HEK293 (cell line): ENCODE results near the gene RMDN3.

Experiments used
- KLF16 ChIP-seq: fragments of 450-650 bp; formaldehyde crosslinking; IDR thresholded peaks from 2 replicates; pipeline ENCODE4 v1.5.1; 2017; ENCODE audit warnings: missing biosample characterization, missing genetic modification characterization
- YY1 ChIP-seq: fragments of 450-650 bp; formaldehyde crosslinking; IDR thresholded peaks from 2 replicates; pipeline ENCODE4 v1.5.1; 2018; ENCODE audit warnings: missing biosample characterization, missing genetic modification characterization
- ZBTB1 ChIP-seq: fragments of 450-650 bp; formaldehyde crosslinking; IDR thresholded peaks from 2 replicates; pipeline ENCODE4 v1.5.1; 2016; ENCODE audit warnings: missing biosample characterization, missing genetic modification characterization
- ZNF555 ChIP-seq: fragments of 450-650 bp; formaldehyde crosslinking; conservative IDR thresholded peaks from 2 replicates; pipeline ENCODE4 v1.5.1; 2017; ENCODE audit warnings: missing biosample characterization, mild to moderate bottlenecking, missing genetic modification characterization, inconsistent platforms
- ZNF629 ChIP-seq: fragments of 450-650 bp; formaldehyde crosslinking; IDR thresholded peaks from 2 replicates; pipeline ENCODE4 v1.5.1; 2017; ENCODE audit warnings: missing biosample characterization, missing genetic modification characterization
- ZNF670 ChIP-seq: fragments of 450-650 bp; formaldehyde crosslinking; IDR thresholded peaks from 2 replicates; pipeline ENCODE4 v1.5.1; 2016; ENCODE audit warnings: missing biosample characterization, missing genetic modification characterization, low read depth
- ZNF701 ChIP-seq: fragments of 450-650 bp; formaldehyde crosslinking; IDR thresholded peaks from 2 replicates; pipeline ENCODE4 v1.5.1; 2016; ENCODE audit warnings: missing biosample characterization, missing genetic modification characterization
- ZNF785 ChIP-seq: fragments of 450-650 bp; formaldehyde crosslinking; IDR thresholded peaks from 2 replicates; pipeline ENCODE4 v1.5.1; 2016; ENCODE audit warnings: missing biosample characterization, missing genetic modification characterization
- TF ChIP-seq, protein P1 (sequence below): fragments of 450-650 bp; IDR thresholded peaks from 2 replicates; pipeline ENCODE4 v1.5.1; 2018; ENCODE audit warnings: missing biosample characterization, mild to moderate bottlenecking, missing genetic modification characterization
- TF ChIP-seq, protein P2 (sequence below): fragments of 450-650 bp; formaldehyde crosslinking; IDR thresholded peaks from 2 replicates; pipeline ENCODE4 v1.5.1; 2016; ENCODE audit warnings: missing biosample characterization, missing genetic modification characterization
- TF ChIP-seq, protein P3 (sequence below): fragments of 450-650 bp; formaldehyde crosslinking; IDR thresholded peaks from 2 replicates; pipeline ENCODE4 v1.5.1; 2017; ENCODE audit warnings: missing biosample characterization, missing genetic modification characterization

DNA sequence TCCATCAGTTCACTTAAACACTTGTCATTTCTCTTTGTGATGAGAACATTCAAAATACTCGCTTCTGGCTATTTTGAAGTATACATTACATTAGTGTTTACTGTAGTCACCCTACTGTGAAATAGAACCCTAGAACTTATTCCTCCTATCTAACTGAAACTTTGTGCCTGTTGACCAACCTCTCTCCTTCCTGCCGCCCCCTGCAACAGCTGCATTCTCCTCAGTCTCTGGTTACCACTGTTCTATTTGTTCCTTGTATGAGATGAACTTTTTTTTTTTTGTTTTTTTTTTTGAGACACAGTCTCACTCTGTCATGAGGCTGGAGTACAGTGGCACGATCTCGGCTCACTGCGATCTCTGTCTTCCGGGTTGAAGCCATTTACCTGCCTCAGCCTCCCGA lies 57.1 kb downstream of the RMDN3 start:
- TF ChIP-seq, protein P1, sequence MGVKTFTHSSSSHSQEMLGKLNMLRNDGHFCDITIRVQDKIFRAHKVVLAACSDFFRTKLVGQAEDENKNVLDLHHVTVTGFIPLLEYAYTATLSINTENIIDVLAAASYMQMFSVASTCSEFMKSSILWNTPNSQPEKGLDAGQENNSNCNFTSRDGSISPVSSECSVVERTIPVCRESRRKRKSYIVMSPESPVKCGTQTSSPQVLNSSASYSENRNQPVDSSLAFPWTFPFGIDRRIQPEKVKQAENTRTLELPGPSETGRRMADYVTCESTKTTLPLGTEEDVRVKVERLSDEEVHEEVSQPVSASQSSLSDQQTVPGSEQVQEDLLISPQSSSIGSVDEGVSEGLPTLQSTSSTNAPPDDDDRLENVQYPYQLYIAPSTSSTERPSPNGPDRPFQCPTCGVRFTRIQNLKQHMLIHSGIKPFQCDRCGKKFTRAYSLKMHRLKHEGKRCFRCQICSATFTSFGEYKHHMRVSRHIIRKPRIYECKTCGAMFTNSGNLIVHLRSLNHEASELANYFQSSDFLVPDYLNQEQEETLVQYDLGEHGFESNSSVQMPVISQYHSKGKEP, result no peak
- TF ChIP-seq YY1 (tag by site-specific recombination) (no peak), ZNF629 (tag by site-specific recombination) (no peak), ZNF670 (tag by site-specific recombination) (no peak), ZBTB1 (no peak), ZNF785 (tag by site-specific recombination) (no peak), ZNF701 (tag by site-specific recombination) (no peak), ZNF555 (no peak), KLF16 (tag by site-specific recombination) (no peak)
- TF ChIP-seq, protein P2, sequence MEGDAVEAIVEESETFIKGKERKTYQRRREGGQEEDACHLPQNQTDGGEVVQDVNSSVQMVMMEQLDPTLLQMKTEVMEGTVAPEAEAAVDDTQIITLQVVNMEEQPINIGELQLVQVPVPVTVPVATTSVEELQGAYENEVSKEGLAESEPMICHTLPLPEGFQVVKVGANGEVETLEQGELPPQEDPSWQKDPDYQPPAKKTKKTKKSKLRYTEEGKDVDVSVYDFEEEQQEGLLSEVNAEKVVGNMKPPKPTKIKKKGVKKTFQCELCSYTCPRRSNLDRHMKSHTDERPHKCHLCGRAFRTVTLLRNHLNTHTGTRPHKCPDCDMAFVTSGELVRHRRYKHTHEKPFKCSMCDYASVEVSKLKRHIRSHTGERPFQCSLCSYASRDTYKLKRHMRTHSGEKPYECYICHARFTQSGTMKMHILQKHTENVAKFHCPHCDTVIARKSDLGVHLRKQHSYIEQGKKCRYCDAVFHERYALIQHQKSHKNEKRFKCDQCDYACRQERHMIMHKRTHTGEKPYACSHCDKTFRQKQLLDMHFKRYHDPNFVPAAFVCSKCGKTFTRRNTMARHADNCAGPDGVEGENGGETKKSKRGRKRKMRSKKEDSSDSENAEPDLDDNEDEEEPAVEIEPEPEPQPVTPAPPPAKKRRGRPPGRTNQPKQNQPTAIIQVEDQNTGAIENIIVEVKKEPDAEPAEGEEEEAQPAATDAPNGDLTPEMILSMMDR (tag by site-specific recombination), result no peak
- TF ChIP-seq, protein P3, sequence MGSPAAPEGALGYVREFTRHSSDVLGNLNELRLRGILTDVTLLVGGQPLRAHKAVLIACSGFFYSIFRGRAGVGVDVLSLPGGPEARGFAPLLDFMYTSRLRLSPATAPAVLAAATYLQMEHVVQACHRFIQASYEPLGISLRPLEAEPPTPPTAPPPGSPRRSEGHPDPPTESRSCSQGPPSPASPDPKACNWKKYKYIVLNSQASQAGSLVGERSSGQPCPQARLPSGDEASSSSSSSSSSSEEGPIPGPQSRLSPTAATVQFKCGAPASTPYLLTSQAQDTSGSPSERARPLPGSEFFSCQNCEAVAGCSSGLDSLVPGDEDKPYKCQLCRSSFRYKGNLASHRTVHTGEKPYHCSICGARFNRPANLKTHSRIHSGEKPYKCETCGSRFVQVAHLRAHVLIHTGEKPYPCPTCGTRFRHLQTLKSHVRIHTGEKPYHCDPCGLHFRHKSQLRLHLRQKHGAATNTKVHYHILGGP (tag by site-specific recombination), result no peak
